ENCODE data around the gene PMM1.

PMM1 gene

GRCh38 chr22:41534219-41534618 is 55.4 kb downstream of the PMM1 start:
- DNase-seq = no peak

- peak; percentile 70 for DNase-seq
These were observed 56.5 kb downstream of the PMM1 start for GRCh38 chr22:41532908-41533825.

DNA sequence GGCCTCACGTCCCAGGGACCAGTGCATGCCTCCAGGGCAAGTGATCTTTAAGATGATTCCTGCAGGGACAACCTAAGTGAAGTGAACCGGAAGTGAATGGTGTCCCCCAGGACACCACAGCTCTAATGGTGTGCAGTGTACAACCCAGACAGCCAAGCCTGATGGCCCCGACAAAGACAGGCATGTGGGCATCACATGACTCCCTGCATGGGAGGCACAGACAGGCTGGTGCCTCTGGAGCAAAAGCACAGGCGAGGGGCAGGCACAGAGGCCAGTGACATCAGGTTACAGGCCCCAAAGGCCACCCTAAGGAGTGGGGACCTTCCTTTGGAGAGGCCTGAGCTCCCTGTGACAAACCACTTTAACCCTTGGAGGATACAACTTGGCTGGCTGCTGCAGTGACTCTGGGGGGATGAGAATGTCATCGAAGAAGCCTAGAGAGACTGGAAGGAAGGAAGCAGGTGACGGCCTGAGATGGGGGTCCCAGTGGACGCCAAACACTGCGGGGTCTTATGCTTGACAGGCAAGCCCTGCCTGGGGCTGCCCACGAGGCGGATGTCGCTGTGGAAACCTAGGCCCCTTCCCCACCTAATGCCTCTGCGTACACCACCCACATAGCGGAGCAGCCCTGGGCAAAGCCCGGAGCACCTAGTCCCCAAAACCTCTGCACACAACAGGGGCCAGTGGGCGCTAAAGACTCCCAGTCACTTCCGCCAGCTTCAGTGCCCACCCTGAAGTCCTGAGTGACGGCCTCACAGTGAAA is 57.7 kb downstream of the PMM1 start:
- DNase-seq = no peak

DNA sequence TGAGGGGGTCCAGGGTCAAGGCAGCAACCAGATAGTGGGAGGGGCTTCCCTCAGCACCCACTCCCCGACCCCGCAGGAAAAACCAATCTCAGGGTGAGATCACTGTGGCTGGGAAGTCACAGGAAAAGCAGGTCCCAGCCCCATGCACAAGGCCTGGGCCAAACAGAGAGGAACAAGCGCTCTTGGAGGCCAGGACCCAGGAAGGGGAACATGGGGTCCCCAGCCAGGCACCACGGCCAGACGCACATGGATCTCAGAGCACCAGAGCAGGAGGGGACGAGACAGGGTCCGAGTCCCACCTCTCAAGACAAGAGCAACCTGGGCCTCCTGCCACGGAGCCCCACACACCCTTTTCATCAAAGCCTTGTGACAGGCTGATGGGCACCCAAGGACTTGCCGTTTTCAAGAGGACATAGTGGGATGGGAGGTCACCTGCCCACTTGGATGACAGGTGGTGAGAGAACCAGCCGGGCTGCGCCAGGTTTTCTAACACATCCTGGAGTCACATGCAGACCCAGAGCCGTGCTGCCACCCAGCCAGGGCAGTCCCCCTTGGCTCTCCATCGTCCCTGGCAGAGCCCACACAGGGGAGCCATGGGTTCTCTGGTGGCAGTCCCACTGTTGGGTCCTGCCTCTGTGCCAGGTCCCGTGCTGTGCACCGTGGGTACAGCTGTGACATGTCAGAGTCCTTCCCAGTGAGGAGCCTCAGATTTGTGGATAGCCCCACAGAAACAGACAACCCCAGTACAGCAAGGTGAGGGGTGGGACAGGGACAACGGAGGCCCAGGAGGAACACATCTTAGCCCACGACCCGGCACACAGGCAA is 58.5 kb downstream of the PMM1 start:
- DNase-seq = no peak

GRCh38 chr22:41528938-41529561 is 60.6 kb downstream of the PMM1 start:
- no peak for DNase-seq

DNA sequence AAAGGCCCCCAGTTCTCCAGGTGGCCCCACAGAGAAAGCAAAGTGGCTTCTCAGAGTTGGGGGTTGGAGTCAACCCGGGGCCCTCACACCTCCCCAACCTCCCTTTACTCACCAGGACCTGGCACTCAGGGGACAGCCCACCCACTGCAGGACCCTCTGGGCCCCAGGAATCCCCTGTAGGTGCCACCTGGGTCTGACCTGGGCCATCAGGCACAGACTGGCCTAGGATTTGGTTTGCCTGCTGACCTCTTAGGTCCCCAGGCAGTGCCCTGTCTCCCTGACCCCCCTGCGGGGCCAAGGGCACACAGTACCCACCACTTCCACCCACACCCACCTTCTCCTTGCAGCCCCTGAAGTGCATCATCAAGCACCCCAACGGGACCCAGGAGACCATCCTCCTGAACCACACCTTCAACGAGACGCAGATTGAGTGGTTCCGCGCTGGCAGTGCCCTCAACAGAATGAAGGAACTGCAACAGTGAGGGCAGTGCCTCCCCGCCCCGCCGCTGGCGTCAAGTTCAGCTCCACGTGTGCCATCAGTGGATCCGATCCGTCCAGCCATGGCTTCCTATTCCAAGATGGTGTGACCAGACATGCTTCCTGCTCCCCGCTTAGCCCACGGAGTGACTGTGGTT is 61.4 kb downstream of the PMM1 start:
- DNase-seq = no peak

All from T-helper 9 cell (primary cell).